Panc1 (cell line): ENCODE results near the gene ZMYM5. TPM values are rescaled to one million over a fixed set of nuclear protein-coding genes. Genes with fewer than 3 reads are reported as not detected.

Experiments used
- ATAC-seq: fragments of 200-7000 bp; cut with Tn5 transposase; 2 replicates; pipeline ENCODE4 v1.9.1; 2020; ENCODE audit warnings: mild to moderate bottlenecking, moderate library complexity
- BruUV-seq: library from RNA; stranded (reverse); fragments of 400-500 nt; replicated peaks from 2 replicates; lab custom pipeline; 2021; lab: Mats Ljungman, UMichigan
- CTCF ChIA-PET: fragments of 300-600 bp; sonication (Branson Sonifier 250); formaldehyde crosslinking; loops from one replicate; lab custom pipeline; 2022; ENCODE audit warnings: antibody characterized with exemption; lab: Charles Lee
- POLR2A ChIA-PET: fragments of 300-600 bp; sonication (Branson Sonifier 250); formaldehyde crosslinking; loops from one replicate; lab custom pipeline; 2022; ENCODE audit warnings: antibody characterized with exemption; lab: Charles Lee
- DNase-seq: peaks from one replicate; pipeline ENCODE4 v3.0.0-alpha.2; 2010; ENCODE audit warnings: low read depth, low spot score
- H3K27ac ChIP-seq: 2 replicates; pipeline ENCODE4 v1.5.1; 2011; ENCODE audit warnings: mild to moderate bottlenecking, low read length, inconsistent platforms
- H3K27me3 ChIP-seq: fragments of 200-500 bp; sonication (Bioruptor generic); 2 replicates; pipeline ENCODE4 v1.6.0; 2014; ENCODE audit warnings: low read length, inconsistent platforms; ENCODE audit not compliant: control insufficient read depth, insufficient read depth
- H3K36me3 ChIP-seq: fragments of 200-500 bp; sonication (Bioruptor generic); 2 replicates; pipeline ENCODE4 v1.5.1; 2014; ENCODE audit warnings: inconsistent platforms, mild to moderate bottlenecking, low read length, moderate library complexity; ENCODE audit not compliant: control insufficient read depth, insufficient read depth
- H3K4me1 ChIP-seq: 2 replicates; pipeline ENCODE4 v1.5.1; 2011; ENCODE audit warnings: inconsistent platforms, mild to moderate bottlenecking, low read length, moderate library complexity; ENCODE audit not compliant: control insufficient read depth, insufficient read depth
- H3K4me3 ChIP-seq, 2 experiments: 2 replicates each; pipeline ENCODE4 v1.5.1; 2011 to 2012; ENCODE audit warnings: low read depth in 2 of 2, low read length in 2 of 2, mild to moderate bottlenecking in 2 of 2, inconsistent platforms in 1 of 2, moderate library complexity in 1 of 2
- H3K9me3 ChIP-seq: fragments of 200-500 bp; sonication (Bioruptor generic); 2 replicates; pipeline ENCODE4 v1.5.1; 2014; ENCODE audit warnings: low read depth, mild to moderate bottlenecking, inconsistent platforms, low read length, moderate library complexity; ENCODE audit not compliant: control insufficient read depth, insufficient read depth
- CTCF ChIP-seq: fragments of 450-650 bp; IDR thresholded peaks from 2 replicates; pipeline ENCODE4 v1.5.1; 2017; ENCODE audit warnings: mild to moderate bottlenecking
- POLR2AphosphoS5 ChIP-seq: IDR thresholded peaks from 2 replicates; pipeline ENCODE4 v1.6.1; 2012; ENCODE audit warnings: mild to moderate bottlenecking, low read depth, low read length, moderate library complexity
- REST ChIP-seq, 2 experiments: IDR thresholded peaks; 2 replicates each; pipeline ENCODE4 v1.6.1; 2011 to 2012; ENCODE audit warnings: low read depth in 2 of 2, control low read depth in 1 of 2, low read length in 1 of 2, mild to moderate bottlenecking in 1 of 2, moderate library complexity in 1 of 2; ENCODE audit not compliant: insufficient read depth in 1 of 2
- SIN3A ChIP-seq: IDR thresholded peaks from 2 replicates; pipeline ENCODE4 v1.6.1; 2012; ENCODE audit warnings: low read depth, mild to moderate bottlenecking, low read length, moderate library complexity, borderline replicate concordance; ENCODE audit not compliant: insufficient read depth
- TCF7L2 ChIP-seq: IDR thresholded peaks from 2 replicates; pipeline ENCODE4 v1.6.1; 2011; ENCODE audit warnings: mild to moderate bottlenecking, low read depth, low read length, inconsistent platforms
- in situ Hi-C: cut with HindIII; loops from 2 replicates; pipeline ENCODE4 v1.10.0; 2016; ENCODE audit warnings: low sequenced_read_pairs, low pct_unique_long_range_greater_than_20kb
- intact Hi-C: fragments of 100-400 bp; cut with micrococcal nuclease; formaldehyde crosslinking; loops from one replicate; pipeline ENCODE4 v1.10.0; 2022; ENCODE audit not compliant: unreplicated experiment
- total RNA-seq: library from RNA; stranded (reverse); gene quantifications from one replicate; pipeline ENCODE4 v1.2.1, GENCODE V29; 2021; ENCODE audit not compliant: unreplicated experiment

The ZMYM5 gene
- total RNA-seq, 1 experiment from 2014 or later: 11.8 TPM

- H3K36me3 ChIP-seq: no peaks in the 10 kb centered on the region
- H3K4me1 ChIP-seq: no peaks in the 10 kb centered on the region
- in situ Hi-C loops: no loop called here
- BruUV-seq: no TSS peak
- CTCF ChIA-PET: no interaction called here
- intact Hi-C loops: no loop called here
- no peak overlapping the region for H3K27ac ChIP-seq
- H3K9me3 ChIP-seq: no peaks in the 10 kb centered on the region
- DNase-seq: no peak
- no peak overlapping the region for H3K4me3 ChIP-seq
- TF ChIP-seq POLR2AphosphoS5 (no peak), REST (IDR thresholded peaks at IDR 0.05; ENCODE audit: insufficient read depth in 1 of 2, low read depth in 2 of 2, low read length in 1 of 2) (no peak), SIN3A (no peak), CTCF (no peak), TCF7L2 (no peak)
- POLR2A ChIA-PET: no interaction called here
- no peak for ATAC-seq
- no peaks in the 10 kb centered on the region for H3K27me3 ChIP-seq
These were observed 25.4 kb upstream of the ZMYM5 start for GRCh38 chr13:19888799-19889198.

GRCh38 chr13:19882231-19882630 lies 18.8 kb upstream of the ZMYM5 start:
- CTCF ChIA-PET: interaction anchor here (0.6 kb wide), 1 partner anchor 448 kb away, joined by 4 read pairs; no protein-coding TSS in a partner anchor
- no TSS peak for BruUV-seq
- Histone ChIP-seq H3K4me3 (no peak overlapping the region), H3K36me3 (no peaks in the 10 kb centered on the region), H3K4me1 (no peaks in the 10 kb centered on the region), H3K9me3 (no peaks in the 10 kb centered on the region), H3K27ac (no peak overlapping the region), H3K27me3 (no peaks in the 10 kb centered on the region)
- ATAC-seq (no peak), DNase-seq (no peak)
- POLR2A ChIA-PET: no interaction called here
- TF ChIP-seq POLR2AphosphoS5 (no peak), SIN3A (no peak), REST (IDR thresholded peaks at IDR 0.05; ENCODE audit: insufficient read depth in 1 of 2, low read depth in 2 of 2, low read length in 1 of 2) (no peak), TCF7L2 (no peak), CTCF (no peak)
- intact Hi-C loops (no loop called here), in situ Hi-C loops (no loop called here)
